ENCODE measurements around the gene PDCD1. TPM values are rescaled to one million over a fixed set of nuclear protein-coding genes. Genes with fewer than 3 reads are reported as not detected.
A peak's percentile ranks its signal among the peaks of the same experiment; 100 is the strongest.
"Not testable (repeated sequence)": the region's sequence is repeated elsewhere in the genome, so short reads cannot be mapped to it uniquely, and the experiment has no call there.

Gene PDCD1
- total RNA-seq, 1 donor: not detected

- no peak for TF ChIP-seq CTCF (IDR thresholded peaks at IDR 0.05; ENCODE audit: insufficient read depth, low read depth, low read length)
- DNase-seq (ENCODE audit: low read depth): peak; percentile 74
- no peak overlapping the region for H3K4me3 ChIP-seq (ENCODE audit: low read depth, low read length)
Observed at GRCh38 chr2:241833101-241833663, 25.5 kb downstream of the PDCD1 start.

GRCh38 chr2:241827394-241827793, 31.3 kb downstream of the PDCD1 start:
- no peak for TF ChIP-seq CTCF (IDR thresholded peaks at IDR 0.05; ENCODE audit: insufficient read depth, low read depth, low read length)
- no peak for DNase-seq (ENCODE audit: low read depth)
- no peak overlapping the region for H3K4me3 ChIP-seq (ENCODE audit: low read depth, low read length)

- not testable (repeated sequence) for H3K4me3 ChIP-seq (ENCODE audit: low read depth, low read length); DNase-seq (ENCODE audit: low read depth)
Observed at GRCh38 chr2:241823531-241824437, 34.9 kb downstream of the PDCD1 start.

GRCh38 chr2:241822264-241822623, 36.5 kb downstream of the PDCD1 start:
- no peak overlapping the region for H3K4me3 ChIP-seq (ENCODE audit: low read depth, low read length)
- no peak for TF ChIP-seq CTCF (IDR thresholded peaks at IDR 0.05; ENCODE audit: insufficient read depth, low read depth, low read length)
- DNase-seq (ENCODE audit: low read depth): no peak

GRCh38 chr2:241821460-241822263, 37.0 kb downstream of the PDCD1 start:
- TF ChIP-seq CTCF (IDR thresholded peaks at IDR 0.05; ENCODE audit: insufficient read depth, low read depth, low read length): no peak
- no peak for DNase-seq (ENCODE audit: low read depth)

GRCh38 chr2:241820625-241821384, 37.9 kb downstream of the PDCD1 start:
- no peak for DNase-seq (ENCODE audit: low read depth)
- no peak for TF ChIP-seq CTCF (IDR thresholded peaks at IDR 0.05; ENCODE audit: insufficient read depth, low read depth, low read length)
- H3K4me3 ChIP-seq (ENCODE audit: low read depth, low read length): no peak overlapping the region

More at GRCh38 chr2:241821460-241822263, 37.0 kb downstream of the PDCD1 start:
- H3K4me3 ChIP-seq (ENCODE audit: low read depth, low read length): no peak overlapping the region

- H3K4me3 ChIP-seq (ENCODE audit: low read depth, low read length); DNase-seq (ENCODE audit: low read depth): not testable (repeated sequence)
Observed at GRCh38 chr2:241819947-241820624, 38.6 kb downstream of the PDCD1 start.
